Calu3 (cell line): ENCODE measurements around the gene OSBPL8. TPM values are rescaled to one million over a fixed set of nuclear protein-coding genes. Genes with fewer than 3 reads are reported as not detected.

Experiments used
- BruUV-seq: library from RNA; stranded (reverse); fragments of 400-500 nt; replicated peaks from 2 replicates; lab custom pipeline; 2021; lab: Mats Ljungman, UMichigan
- CTCF ChIA-PET: fragments of 300-600 bp; sonication (Branson Sonifier 250); formaldehyde crosslinking; loops from one replicate; lab custom pipeline; 2022; ENCODE audit warnings: antibody characterized with exemption; lab: Charles Lee
- DNase-seq: peaks from one replicate; pipeline ENCODE4 v3.0.0; 2022
- H3K27ac Mint-ChIP-seq: one replicate; pipeline ENCODE4 v1.8.0; 2022; ENCODE audit warnings: mixed read lengths; ENCODE audit not compliant: unreplicated experiment
- H3K27me3 Mint-ChIP-seq: one replicate; pipeline ENCODE4 v1.8.0; 2022; ENCODE audit warnings: mixed read lengths; ENCODE audit not compliant: unreplicated experiment
- H3K36me3 Mint-ChIP-seq: one replicate; pipeline ENCODE4 v1.8.0; 2022; ENCODE audit warnings: mild to moderate bottlenecking, moderate library complexity, mixed read lengths; ENCODE audit not compliant: insufficient read depth, unreplicated experiment
- H3K4me1 Mint-ChIP-seq: one replicate; pipeline ENCODE4 v1.8.0; 2022; ENCODE audit warnings: mild to moderate bottlenecking, low read depth, mixed read lengths; ENCODE audit not compliant: unreplicated experiment
- H3K4me3 Mint-ChIP-seq: one replicate; pipeline ENCODE4 v1.8.0; 2022; ENCODE audit warnings: mild to moderate bottlenecking, low read depth, moderate library complexity, mixed read lengths; ENCODE audit not compliant: unreplicated experiment
- H3K9me3 Mint-ChIP-seq: one replicate; pipeline ENCODE4 v1.8.0; 2022; ENCODE audit warnings: low read depth, mixed read lengths; ENCODE audit not compliant: unreplicated experiment
- CTCF ChIP-seq: fragments of 200-600 bp; IDR thresholded peaks from one replicate; pipeline ENCODE4 v1.8.0; 2022; ENCODE audit warnings: antibody characterized with exemption; ENCODE audit not compliant: unreplicated experiment
- intact Hi-C: fragments of 100-400 bp; cut with micrococcal nuclease; formaldehyde crosslinking; loops from one replicate; pipeline ENCODE4 v1.10.0; 2022; ENCODE audit not compliant: unreplicated experiment
- total RNA-seq: library from RNA; stranded (reverse); gene quantifications from 2 replicates; pipeline ENCODE4 v1.2.3, GENCODE V29; 2022

OSBPL8 gene
- total RNA-seq, 1 experiment from 2014 or later, result 64.9 TPM

- DNase-seq, result no peak
- Mint-ChIP-seq H3K4me1 (no peaks in the 10 kb centered on the region), H3K27me3 (no peaks in the 10 kb centered on the region), H3K4me3 (no peak overlapping the region), H3K27ac (no peak overlapping the region), H3K36me3 (peaks cover 6% of the 10 kb centered on the region), H3K9me3 (peaks cover 14% of the 10 kb centered on the region)
- intact Hi-C loops, result no loop called here
- TF ChIP-seq CTCF, result no peak
- CTCF ChIA-PET, result no interaction called here
- no TSS peak for BruUV-seq
Measured at GRCh38 chr12:76432733-76433132, 126.8 kb downstream of the OSBPL8 start.

GRCh38 chr12:76428117-76428516 lies 131.5 kb downstream of the OSBPL8 start:
- no peak for TF ChIP-seq CTCF
- intact Hi-C loops, result no loop called here
- CTCF ChIA-PET, result no interaction called here
- Mint-ChIP-seq H3K4me3 (no peak overlapping the region), H3K4me1 (peaks cover 8% of the 10 kb centered on the region), H3K9me3 (peaks cover 19% of the 10 kb centered on the region), H3K27me3 (no peaks in the 10 kb centered on the region), H3K36me3 (peaks cover 6% of the 10 kb centered on the region), H3K27ac (no peak overlapping the region)
- no peak for DNase-seq
- BruUV-seq, result no TSS peak

GRCh38 chr12:76426160-76426559 lies 133.4 kb downstream of the OSBPL8 start:
- intact Hi-C loops, result no loop called here
- CTCF ChIA-PET, result no interaction called here
- H3K36me3 Mint-ChIP-seq, result peaks cover 5% of the 10 kb centered on the region
- no TSS peak for BruUV-seq
- no peak overlapping the region for H3K4me3 Mint-ChIP-seq
- H3K9me3 Mint-ChIP-seq, result peaks cover 8% of the 10 kb centered on the region
- H3K27me3 Mint-ChIP-seq, result no peaks in the 10 kb centered on the region
- H3K27ac Mint-ChIP-seq, result no peak overlapping the region
- TF ChIP-seq CTCF, result no peak
- no peak for DNase-seq
- H3K4me1 Mint-ChIP-seq, result peaks cover 18% of the 10 kb centered on the region

- TF ChIP-seq CTCF, result no peak
Measured at GRCh38 chr12:76424941-76425340, 134.6 kb downstream of the OSBPL8 start.

More at GRCh38 chr12:76424941-76425340, 134.6 kb downstream of the OSBPL8 start:
- BruUV-seq, result no TSS peak
- intact Hi-C loops, result loop anchor here (5.0 kb wide), 1 partner anchor 48 kb away; no protein-coding TSS in a partner anchor
- no peak overlapping the region for H3K4me3 Mint-ChIP-seq
- CTCF ChIA-PET, result no interaction called here
- H3K27me3 Mint-ChIP-seq, result no peaks in the 10 kb centered on the region
- peaks cover 5% of the 10 kb centered on the region for H3K36me3 Mint-ChIP-seq
- peaks cover 6% of the 10 kb centered on the region for H3K9me3 Mint-ChIP-seq
- H3K4me1 Mint-ChIP-seq, result peaks cover 25% of the 10 kb centered on the region
- no peak overlapping the region for H3K27ac Mint-ChIP-seq
- DNase-seq, result no peak
